OCI-LY1 (cell line): Measurements from ENCODE around the gene LRIF1.

Source experiments
- H2AFZ ChIP-seq: fragments of 200-600 bp; sonication (generic), shearing (Covaris generic); 2 replicates; pipeline ENCODE4 v1.6.0; 2014; ENCODE audit warnings: antibody characterized with exemption, mild to moderate bottlenecking, low read length
- H3F3A ChIP-seq: fragments of 200-600 bp; sonication (generic), shearing (Covaris generic); 2 replicates; pipeline ENCODE4 v1.6.0; 2014; ENCODE audit warnings: mild to moderate bottlenecking, antibody characterized with exemption, low read length, moderate library complexity; ENCODE audit not compliant: insufficient read depth
- H3K27ac ChIP-seq: fragments of 200-600 bp; sonication (generic); 2 replicates; pipeline ENCODE4 v1.5.1; 2014; ENCODE audit warnings: low read length, mixed run types, mild to moderate bottlenecking, low read depth; ENCODE audit not compliant: poor library complexity, severe bottlenecking
- H3K27me3 ChIP-seq: fragments of 200-600 bp; sonication (generic); 2 replicates; pipeline ENCODE4 v1.6.0; 2014; ENCODE audit warnings: antibody characterized with exemption, mild to moderate bottlenecking, low read length, moderate library complexity; ENCODE audit not compliant: insufficient read depth
- H3K36me3 ChIP-seq: fragments of 200-600 bp; sonication (generic); 2 replicates; pipeline ENCODE4 v1.6.1; 2014; ENCODE audit warnings: mild to moderate bottlenecking, antibody characterized with exemption, low read length, moderate library complexity, mixed read lengths; ENCODE audit not compliant: insufficient read depth
- H3K4me1 ChIP-seq: fragments of 200-600 bp; sonication (generic); 2 replicates; pipeline ENCODE4 v1.5.1; 2014; ENCODE audit warnings: mild to moderate bottlenecking, low read length, moderate library complexity; ENCODE audit not compliant: insufficient read depth, severe bottlenecking
- H3K4me2 ChIP-seq: fragments of 200-600 bp; sonication (generic), shearing (Covaris generic); 2 replicates; pipeline ENCODE4 v1.6.1; 2014; ENCODE audit warnings: low read length
- H3K4me3 ChIP-seq: fragments of 200-600 bp; sonication (generic); 2 replicates; pipeline ENCODE4 v1.5.1; 2014; ENCODE audit warnings: low read length, low read depth, mild to moderate bottlenecking, mixed read lengths; ENCODE audit not compliant: poor library complexity, severe bottlenecking
- H3K79me2 ChIP-seq: fragments of 200-600 bp; shearing (Covaris generic); 2 replicates; pipeline ENCODE4 v1.6.1; 2016; ENCODE audit warnings: mixed run types, low read length, mixed read lengths; ENCODE audit not compliant: insufficient read depth
- H3K9ac ChIP-seq: fragments of 200-600 bp; sonication (generic), shearing (Covaris generic); 2 replicates; pipeline ENCODE4 v1.6.1; 2014; ENCODE audit warnings: mild to moderate bottlenecking, low read length, mixed read lengths
- H3K9me2 ChIP-seq: fragments of 200-600 bp; sonication (generic), shearing (Covaris generic); 2 replicates; pipeline ENCODE4 v1.6.1; 2014; ENCODE audit warnings: low read depth, mild to moderate bottlenecking, low read length, mixed read lengths
- H3K9me3 ChIP-seq: fragments of 200-600 bp; shearing (Covaris generic); 2 replicates; pipeline ENCODE4 v1.6.1; 2014; ENCODE audit warnings: low read length, mixed read lengths
- H4K20me1 ChIP-seq: fragments of 200-600 bp; sonication (generic), shearing (Covaris generic); 2 replicates; pipeline ENCODE4 v1.6.0; 2016; ENCODE audit warnings: mild to moderate bottlenecking, low read length; ENCODE audit not compliant: insufficient read depth
- EZH2 ChIP-seq: fragments of 200-600 bp; sonication (generic), shearing (Covaris generic); IDR thresholded peaks from 2 replicates; pipeline ENCODE4 v1.8.0; 2017; ENCODE audit warnings: borderline replicate concordance, mixed run types, mild to moderate bottlenecking, antibody characterized with exemption, low read length, moderate library complexity, mixed read lengths
- TF ChIP-seq, protein P1 (sequence below): fragments of 200-600 bp; sonication (generic), shearing (Covaris generic); IDR thresholded peaks from 2 replicates; pipeline ENCODE4 v1.5.1; 2017; ENCODE audit warnings: mild to moderate bottlenecking, antibody characterized with exemption, low read length, moderate library complexity, mixed read lengths

The LRIF1 gene

GRCh38 chr1:110921953-110922352, 41.8 kb downstream of the LRIF1 start:
- H3K9ac ChIP-seq: no peak overlapping the region
- H3K4me1 ChIP-seq: peaks cover 4% of the 10 kb centered on the region
- no peaks in the 10 kb centered on the region for H4K20me1 ChIP-seq
- no peaks in the 10 kb centered on the region for H3K79me2 ChIP-seq
- H3K27me3 ChIP-seq: no peaks in the 10 kb centered on the region
- no peaks in the 10 kb centered on the region for H3K9me2 ChIP-seq
- TF ChIP-seq EZH2: no peak
- TF ChIP-seq, protein P1, sequence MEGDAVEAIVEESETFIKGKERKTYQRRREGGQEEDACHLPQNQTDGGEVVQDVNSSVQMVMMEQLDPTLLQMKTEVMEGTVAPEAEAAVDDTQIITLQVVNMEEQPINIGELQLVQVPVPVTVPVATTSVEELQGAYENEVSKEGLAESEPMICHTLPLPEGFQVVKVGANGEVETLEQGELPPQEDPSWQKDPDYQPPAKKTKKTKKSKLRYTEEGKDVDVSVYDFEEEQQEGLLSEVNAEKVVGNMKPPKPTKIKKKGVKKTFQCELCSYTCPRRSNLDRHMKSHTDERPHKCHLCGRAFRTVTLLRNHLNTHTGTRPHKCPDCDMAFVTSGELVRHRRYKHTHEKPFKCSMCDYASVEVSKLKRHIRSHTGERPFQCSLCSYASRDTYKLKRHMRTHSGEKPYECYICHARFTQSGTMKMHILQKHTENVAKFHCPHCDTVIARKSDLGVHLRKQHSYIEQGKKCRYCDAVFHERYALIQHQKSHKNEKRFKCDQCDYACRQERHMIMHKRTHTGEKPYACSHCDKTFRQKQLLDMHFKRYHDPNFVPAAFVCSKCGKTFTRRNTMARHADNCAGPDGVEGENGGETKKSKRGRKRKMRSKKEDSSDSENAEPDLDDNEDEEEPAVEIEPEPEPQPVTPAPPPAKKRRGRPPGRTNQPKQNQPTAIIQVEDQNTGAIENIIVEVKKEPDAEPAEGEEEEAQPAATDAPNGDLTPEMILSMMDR: no peak
- H3F3A ChIP-seq: no peaks in the 10 kb centered on the region
- H3K4me3 ChIP-seq: no peak overlapping the region
- H3K36me3 ChIP-seq: no peaks in the 10 kb centered on the region
- no peak overlapping the region for H2AFZ ChIP-seq
- no peak overlapping the region for H3K4me2 ChIP-seq
- no peak overlapping the region for H3K27ac ChIP-seq
- H3K9me3 ChIP-seq: no peaks in the 10 kb centered on the region; the same call in 1 of the 2 replicates

DNA sequence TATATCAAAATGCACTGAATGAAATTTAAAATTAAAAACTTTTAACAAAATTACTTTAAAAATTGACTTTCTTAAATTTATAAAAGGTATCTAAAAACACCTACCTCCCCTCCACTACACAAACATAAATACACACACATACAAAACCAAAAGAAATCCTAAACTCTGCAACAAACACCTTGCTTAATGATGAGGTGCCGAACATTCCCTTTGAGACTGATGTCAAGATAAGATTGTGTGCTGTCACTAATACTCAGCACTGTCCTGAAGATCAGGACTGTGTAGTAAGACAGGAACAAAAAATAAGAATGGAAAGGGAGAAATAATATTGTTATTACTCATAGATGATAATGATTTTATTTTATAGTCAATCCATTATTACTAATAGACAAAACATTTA, 45.7 kb downstream of the LRIF1 start:
- H3K9me2 ChIP-seq: no peaks in the 10 kb centered on the region
- no peak overlapping the region for H3K4me2 ChIP-seq
- no peaks in the 10 kb centered on the region for H4K20me1 ChIP-seq
- no peak overlapping the region for H3K27ac ChIP-seq
- no peaks in the 10 kb centered on the region for H3K36me3 ChIP-seq
- H3K9ac ChIP-seq: no peak overlapping the region
- H3K27me3 ChIP-seq: no peaks in the 10 kb centered on the region
- no peak overlapping the region for H2AFZ ChIP-seq
- H3K9me3 ChIP-seq: no peaks in the 10 kb centered on the region
- peaks cover 13% of the 10 kb centered on the region for H3K4me1 ChIP-seq
- no peak overlapping the region for H3K4me3 ChIP-seq
- TF ChIP-seq EZH2: no peak
- TF ChIP-seq, protein P1: no peak
- H3K79me2 ChIP-seq: no peaks in the 10 kb centered on the region
- no peaks in the 10 kb centered on the region for H3F3A ChIP-seq

DNA sequence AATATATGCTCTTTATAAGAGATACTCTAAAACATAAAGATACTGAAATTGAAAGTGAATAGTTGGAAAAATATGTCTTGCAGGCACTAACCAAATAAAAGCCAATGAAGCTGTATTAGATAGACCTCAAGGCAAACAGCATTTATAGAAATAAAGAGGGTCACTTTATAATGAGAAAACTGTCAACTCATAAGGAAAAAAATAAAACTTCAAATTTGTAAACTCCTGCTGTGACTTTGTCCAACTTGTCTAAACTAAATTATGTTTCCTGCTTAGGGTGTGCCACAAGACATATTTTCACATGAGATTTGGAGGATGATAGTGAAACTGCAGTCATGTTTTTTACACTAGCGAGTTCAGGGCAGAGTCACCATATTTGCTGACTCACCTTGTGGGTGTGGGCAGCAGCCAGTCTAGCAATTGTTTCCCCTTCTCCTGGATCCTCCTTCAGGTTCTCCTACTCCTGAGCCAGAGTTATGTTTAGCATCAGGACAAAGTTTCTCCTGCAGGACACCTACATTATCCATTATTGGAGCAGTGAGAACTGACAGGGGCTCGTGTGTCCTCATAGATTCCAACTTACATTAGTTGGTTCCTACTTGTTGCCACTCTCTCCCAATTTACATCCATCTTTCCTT, 46.9 kb downstream of the LRIF1 start:
- H3K4me1 ChIP-seq: peaks cover 13% of the 10 kb centered on the region
- no peaks in the 10 kb centered on the region for H3K27me3 ChIP-seq
- no peaks in the 10 kb centered on the region for H3F3A ChIP-seq
- H3K79me2 ChIP-seq: no peaks in the 10 kb centered on the region
- H3K27ac ChIP-seq: no peak overlapping the region
- peak overlapping the region; percentile 36 for H3K4me3 ChIP-seq
- H4K20me1 ChIP-seq: no peaks in the 10 kb centered on the region
- no peaks in the 10 kb centered on the region for H3K36me3 ChIP-seq
- H3K9me2 ChIP-seq: no peaks in the 10 kb centered on the region
- TF ChIP-seq, protein P1: no peak
- TF ChIP-seq EZH2: no peak
- peak overlapping the region; percentile 80 for H2AFZ ChIP-seq
- no peaks in the 10 kb centered on the region for H3K9me3 ChIP-seq
- peak overlapping the region; percentile 37 for H3K9ac ChIP-seq
- H3K4me2 ChIP-seq: peak overlapping the region; percentile 63
